Lung (tissue), 12 donors: ENCODE data around the gene CENPP. TPM values are rescaled to one million over a fixed set of nuclear protein-coding genes. Genes with fewer than 3 reads are reported as not detected.

Experiments
- ATAC-seq: fragments of 200-7000 bp; cut with Tn5 transposase; one replicate; pipeline ENCODE4 v1.9.1; 2020; ENCODE audit warnings: moderate number of reproducible peaks; ENCODE audit not compliant: insufficient read depth, low FRiP score
- DNase-seq, 3 donors: peaks; one replicate each; pipeline ENCODE4 v3.0.0-alpha.2; 2013 to 2017
- H3K27ac ChIP-seq, 2 donors: one replicate each; pipeline ENCODE4 v1.5.1; 2013; ENCODE audit warnings: mild to moderate bottlenecking in 2 of 2, moderate library complexity in 2 of 2, control low read depth in 1 of 2, inconsistent platforms in 1 of 2, low read depth in 1 of 2, low read length in 1 of 2
- H3K27me3 ChIP-seq, 3 donors: one replicate each; pipeline ENCODE4 v1.5.1; 2013; ENCODE audit warnings: low read length in 2 of 3; ENCODE audit not compliant: control insufficient read depth in 3 of 3, insufficient read depth in 3 of 3
- H3K36me3 ChIP-seq, 4 donors: one replicate each; pipeline ENCODE4 v1.5.1; 2013; ENCODE audit warnings: low read length in 4 of 4, mild to moderate bottlenecking in 1 of 4, moderate library complexity in 1 of 4; ENCODE audit not compliant: control insufficient read depth in 4 of 4, insufficient read depth in 4 of 4
- H3K4me1 ChIP-seq, 5 donors: one replicate each; pipeline ENCODE4 v1.5.1; 2013; ENCODE audit warnings: low read length in 5 of 5, mild to moderate bottlenecking in 2 of 5, moderate library complexity in 1 of 5; ENCODE audit not compliant: control insufficient read depth in 5 of 5, insufficient read depth in 5 of 5
- H3K4me3 ChIP-seq: one replicate; pipeline ENCODE4 v1.5.1; 2013; ENCODE audit warnings: mild to moderate bottlenecking, control low read depth, moderate library complexity
- H3K9ac ChIP-seq, 2 donors: one replicate each; pipeline ENCODE4 v1.5.1; 2013; ENCODE audit warnings: low read length in 2 of 2, control low read depth in 1 of 2; ENCODE audit not compliant: insufficient read depth in 1 of 2
- H3K9me3 ChIP-seq, 4 donors: one replicate each; pipeline ENCODE4 v1.5.1; 2013; ENCODE audit warnings: low read length in 3 of 4, mild to moderate bottlenecking in 1 of 4, moderate library complexity in 1 of 4; ENCODE audit not compliant: control insufficient read depth in 4 of 4, insufficient read depth in 3 of 4
- CTCF ChIP-seq: IDR thresholded peaks from 2 replicates; pipeline ENCODE4 v1.5.1; 2012; ENCODE audit warnings: mild to moderate bottlenecking; ENCODE audit errors: control extremely low read depth, extremely low read depth
- WGBS, 2 donors: extraction: QIAGEN DNeasy Blood & Tissue Kit; methylation state at CpG; one replicate each; pipeline ENCODE4 v1.1.7; 2013; 5-methylcytosine and 5-hydroxymethylcytosine counted together
- polyA plus RNA-seq, 2 donors: library from polyadenylated mRNA; stranded (reverse); fragments of 200-250 nt; gene quantifications; one replicate each; pipeline ENCODE4 v1.2.1, GENCODE V29; 2013
- total RNA-seq, 2 donors: library from RNA; depleted of rRNA in 1 of 2; stranded (reverse); fragments of >200 nt in 1 of 2; gene quantifications; one replicate each; pipeline ENCODE4 v1.2.1, GENCODE V29; 2014 to 2021
- donor health status: control.
- donor health status: control.
- donor health status: Bipolar disorder and iron deficiency.
- donor health status: healthy.
- donor health status: DM: yes; HTN: yes; CAD: no.

The CENPP gene
- total and polyA plus RNA-seq, 4 donors: 1.2 to 11.8 (median 2.9) TPM

GRCh38 chr9:92482329-92482728 lies 156.6 kb downstream of the CENPP start, which contains the start of gene ASPN:
TSS of gene ASPN (minus strand) at chr9:92482506.
- no peaks in the 10 kb centered on the region for H3K9me3 ChIP-seq
- no peaks in the 10 kb centered on the region for H3K27me3 ChIP-seq
- H3K9ac ChIP-seq: no peak within 1 kb of the TSS
- no peak for TF ChIP-seq CTCF
- H3K36me3 ChIP-seq: no peaks in the 10 kb centered on the region
- peaks cover 0 to 47% (median 21%) of the 10 kb centered on the region in 5 donors for H3K4me1 ChIP-seq
- 59 to 84% methylated on average over 3 of the region's 3 CpGs for WGBS, 2 donors
- peak within 1 kb of the TSS in 1 of 2 donors; percentile 40 for H3K27ac ChIP-seq
- peak in 2 of 3 donors; percentile 89 to 96 for DNase-seq
- H3K4me3 ChIP-seq: no peak within 1 kb of the TSS
- no peak for ATAC-seq

- peaks cover 0 to 47% (median 21%) of the 10 kb centered on the region in 5 donors for H3K4me1 ChIP-seq
Measured at GRCh38 chr9:92482805-92483204, 157.1 kb downstream of the CENPP start.

GRCh38 chr9:92483627-92484545 lies 158.1 kb downstream of the CENPP start:
- peak overlapping the region; percentile 26 to 65 for H3K27ac ChIP-seq
- 75 to 77% methylated on average over 5 of the region's 5 CpGs for WGBS, 2 donors

More at GRCh38 chr9:92482805-92483204, 157.1 kb downstream of the CENPP start:
- Histone ChIP-seq H3K36me3 (no peaks in the 10 kb centered on the region), H3K4me3 (no peak overlapping the region), H3K27me3 (no peaks in the 10 kb centered on the region), H3K9ac (no peak overlapping the region), H3K27ac (no peak overlapping the region), H3K9me3 (no peaks in the 10 kb centered on the region)
- ATAC-seq (no peak), DNase-seq (peak in 2 of 3 donors; percentile 71 to 84)
- TF ChIP-seq CTCF: no peak

More at GRCh38 chr9:92483627-92484545, 158.1 kb downstream of the CENPP start:
- H3K9ac ChIP-seq: no peak overlapping the region
- ATAC-seq (no peak), DNase-seq (peak in 2 of 3 donors; percentile 57 to 73)
- peaks cover 0 to 51% (median 21%) of the 10 kb centered on the region in 5 donors for H3K4me1 ChIP-seq
- H3K36me3 ChIP-seq: no peaks in the 10 kb centered on the region
- no peaks in the 10 kb centered on the region for H3K27me3 ChIP-seq
- TF ChIP-seq CTCF: no peak
- no peak overlapping the region for H3K4me3 ChIP-seq
- H3K9me3 ChIP-seq: no peaks in the 10 kb centered on the region
